MM.1S (cell line): ENCODE results near the gene RAP2B.

Experiments
- DNase-seq: peaks from one replicate; pipeline ENCODE4 v3.0.0-alpha.2; 2015
- H2AFZ ChIP-seq: fragments of 300-600 bp; sonication (generic); 2 replicates; pipeline ENCODE4 v1.6.0; 2016; ENCODE audit warnings: antibody characterized with exemption, low read length
- H3F3A ChIP-seq: fragments of 300-600 bp; sonication (generic); 2 replicates; pipeline ENCODE4 v1.6.1; 2016; ENCODE audit warnings: mild to moderate bottlenecking, antibody characterized with exemption, low read length, moderate library complexity, mixed read lengths; ENCODE audit not compliant: insufficient read depth
- H3K27ac ChIP-seq: fragments of 300-600 bp; sonication (generic); 2 replicates; pipeline ENCODE4 v1.5.1; 2016; ENCODE audit warnings: mild to moderate bottlenecking, low read length
- H3K27me3 ChIP-seq: fragments of 300-600 bp; sonication (generic); replicated peaks from 2 replicates; pipeline ENCODE4 v1.6.0; 2016; ENCODE audit warnings: low read length; ENCODE audit not compliant: insufficient read depth
- H3K36me3 ChIP-seq: fragments of 300-600 bp; sonication (generic); replicated peaks from 2 replicates; pipeline ENCODE4 v1.6.1; 2016; ENCODE audit warnings: mild to moderate bottlenecking, low read length, mixed read lengths; ENCODE audit not compliant: insufficient read depth
- H3K4me1 ChIP-seq: fragments of 300-600 bp; sonication (generic); 2 replicates; pipeline ENCODE4 v1.6.1; 2016; ENCODE audit warnings: low read length, mixed read lengths
- H3K4me2 ChIP-seq: fragments of 300-600 bp; sonication (generic); 2 replicates; pipeline ENCODE4 v1.6.0; 2016; ENCODE audit warnings: low read depth, low read length
- H3K4me3 ChIP-seq: fragments of 300-600 bp; sonication (generic); 2 replicates; pipeline ENCODE4 v1.5.1; 2016; ENCODE audit warnings: low read length, mixed read lengths
- H3K79me2 ChIP-seq: fragments of 300-600 bp; sonication (generic); 2 replicates; pipeline ENCODE4 v1.6.1; 2016; ENCODE audit warnings: mixed run types, low read length, mixed read lengths
- H3K9ac ChIP-seq: fragments of 300-600 bp; sonication (generic); 2 replicates; pipeline ENCODE4 v1.6.1; 2016; ENCODE audit warnings: low read length, mixed read lengths
- H3K9me2 ChIP-seq: fragments of 300-600 bp; sonication (generic); replicated peaks from 2 replicates; pipeline ENCODE4 v1.6.1; 2016; ENCODE audit warnings: mild to moderate bottlenecking, low read length, mixed read lengths; ENCODE audit not compliant: insufficient read depth
- H3K9me3 ChIP-seq: fragments of 300-600 bp; sonication (generic); replicated peaks from 2 replicates; pipeline ENCODE4 v1.6.1; 2016; ENCODE audit warnings: mild to moderate bottlenecking, low read length, mixed read lengths; ENCODE audit not compliant: insufficient read depth
- H4K20me1 ChIP-seq: fragments of 300-600 bp; sonication (generic); 2 replicates; pipeline ENCODE4 v1.6.1; 2016; ENCODE audit warnings: mild to moderate bottlenecking, low read length, moderate library complexity, mixed read lengths; ENCODE audit not compliant: insufficient read depth
- CTCF ChIP-seq: fragments of 300-600 bp; sonication (generic); IDR thresholded peaks from 2 replicates; pipeline ENCODE4 v1.5.1; 2016; ENCODE audit warnings: antibody characterized with exemption, low read length, mixed read lengths
- EZH2 ChIP-seq: fragments of 300-600 bp; sonication (generic); optimal IDR thresholded peaks from 2 replicates; pipeline ENCODE3; 2017; ENCODE audit warnings: low read depth, mild to moderate bottlenecking, antibody characterized with exemption, low read length, mixed read lengths
- EZH2phosphoT487 ChIP-seq: fragments of 300-600 bp; sonication (generic); IDR thresholded peaks from 2 replicates; pipeline ENCODE4 v1.6.1; 2018; ENCODE audit warnings: antibody characterized with exemption, low read length

The RAP2B gene

GRCh38 chr3:153173758-153174516 lies 11.9 kb downstream of the RAP2B start:
- no peaks in the 10 kb centered on the region for H4K20me1 ChIP-seq
- no peaks in the 10 kb centered on the region for H3K79me2 ChIP-seq
- no peaks in the 10 kb centered on the region for H3K4me1 ChIP-seq
- TF ChIP-seq EZH2 = no peak
- TF ChIP-seq CTCF = peak; percentile 19
- H3F3A ChIP-seq = 0 out of 2 replicates have a peak, but pooled peaks cover 5% of the 10 kb centered on the region
- H3K9ac ChIP-seq = no peak overlapping the region
- no peaks in the 10 kb centered on the region for H3K9me3 ChIP-seq
- no peak overlapping the region for H2AFZ ChIP-seq
- H3K9me2 ChIP-seq = no peaks in the 10 kb centered on the region
- no peaks in the 10 kb centered on the region for H3K36me3 ChIP-seq
- no peak overlapping the region for H3K27ac ChIP-seq
- H3K4me3 ChIP-seq = no peak overlapping the region
- H3K4me2 ChIP-seq = no peak overlapping the region
- H3K27me3 ChIP-seq = no peaks in the 10 kb centered on the region
- DNase-seq = no peak

DNA sequence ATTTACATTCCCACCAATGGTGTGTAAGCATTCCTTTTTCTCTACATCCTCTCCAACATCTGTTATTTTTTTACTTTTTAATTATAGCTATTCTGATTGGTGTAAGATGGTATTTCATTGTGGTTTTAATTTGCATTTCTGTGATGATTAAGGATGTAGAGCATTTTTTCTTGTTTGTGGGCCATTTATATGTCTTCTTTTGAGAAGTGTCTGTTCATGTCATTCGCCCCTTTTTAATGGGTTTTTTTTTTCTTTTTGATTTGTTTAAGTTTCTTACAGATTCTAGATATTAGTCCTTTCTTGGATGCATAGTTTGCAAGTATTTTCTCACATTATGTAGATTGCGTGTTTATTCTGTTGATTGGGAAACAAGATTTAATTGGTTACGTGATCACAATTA lies 14.2 kb downstream of the RAP2B start:
- H3K27me3 ChIP-seq = no peaks in the 10 kb centered on the region
- no peaks in the 10 kb centered on the region for H3K4me1 ChIP-seq
- no peak overlapping the region for H3K4me2 ChIP-seq
- no peak overlapping the region for H2AFZ ChIP-seq
- no peak overlapping the region for H3K9ac ChIP-seq
- DNase-seq = no peak
- no peaks in the 10 kb centered on the region for H3K9me2 ChIP-seq
- no peak overlapping the region for H3K27ac ChIP-seq
- H3F3A ChIP-seq = 0 out of 2 replicates have a peak, but pooled peaks cover 5% of the 10 kb centered on the region
- H3K79me2 ChIP-seq = no peaks in the 10 kb centered on the region
- TF ChIP-seq EZH2 (no peak), CTCF (no peak), EZH2phosphoT487 (no peak)
- H3K4me3 ChIP-seq = no peak overlapping the region
- no peaks in the 10 kb centered on the region for H3K36me3 ChIP-seq
- no peaks in the 10 kb centered on the region for H4K20me1 ChIP-seq
- no peaks in the 10 kb centered on the region for H3K9me3 ChIP-seq

DNA sequence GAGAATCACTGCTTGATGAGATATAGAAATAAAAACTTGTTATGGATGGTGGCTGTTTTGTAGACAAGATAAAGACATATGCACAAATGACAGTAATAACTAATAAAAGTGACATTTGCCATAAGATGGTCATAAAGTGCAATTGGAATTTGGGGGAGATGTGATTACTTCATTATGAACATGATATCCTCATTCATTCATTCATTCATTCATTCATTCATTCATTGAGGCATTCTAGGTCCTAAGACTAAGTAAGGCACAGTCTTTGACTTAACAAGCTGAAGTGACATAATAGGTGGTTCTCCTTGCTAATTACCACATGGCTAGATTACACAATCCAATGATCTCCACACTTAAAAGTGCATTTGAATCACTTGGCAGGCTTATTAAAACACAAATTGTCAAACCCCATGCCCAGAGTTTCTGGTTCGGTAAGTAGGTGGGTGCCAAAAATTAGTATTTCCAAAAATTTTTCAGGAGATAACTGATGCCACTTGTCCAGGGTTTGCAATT lies 18.9 kb downstream of the RAP2B start:
- Histone ChIP-seq H3K27ac (no peak overlapping the region), H4K20me1 (no peaks in the 10 kb centered on the region), H3K4me2 (no peak overlapping the region), H3K4me3 (no peak overlapping the region), H3K9ac (no peak overlapping the region), H3K9me3 (no peaks in the 10 kb centered on the region), H3K4me1 (peaks cover 7% of the 10 kb centered on the region), H2AFZ (no peak overlapping the region), H3K79me2 (no peaks in the 10 kb centered on the region), H3K9me2 (no peaks in the 10 kb centered on the region), H3F3A (no peaks in the 10 kb centered on the region), H3K36me3 (no peaks in the 10 kb centered on the region), H3K27me3 (no peaks in the 10 kb centered on the region)
- no peak for DNase-seq
- TF ChIP-seq CTCF = no peak
- no peak for TF ChIP-seq EZH2
- TF ChIP-seq EZH2phosphoT487 = no peak
